ENCODE results near the gene MIB1. TPM values are rescaled to one million over a fixed set of nuclear protein-coding genes. Genes with fewer than 3 reads are reported as not detected.

MIB1 gene
- total RNA-seq, 1 donor from 2014 or later: 88.3 TPM

GRCh38 chr18:21868770-21869169, 128.2 kb downstream of the MIB1 start:
- no peak for DNase-seq (ENCODE audit: low read depth)

GRCh38 chr18:21889570-21889969, 149.0 kb downstream of the MIB1 start:
- no peak for DNase-seq (ENCODE audit: low read depth)

DNA sequence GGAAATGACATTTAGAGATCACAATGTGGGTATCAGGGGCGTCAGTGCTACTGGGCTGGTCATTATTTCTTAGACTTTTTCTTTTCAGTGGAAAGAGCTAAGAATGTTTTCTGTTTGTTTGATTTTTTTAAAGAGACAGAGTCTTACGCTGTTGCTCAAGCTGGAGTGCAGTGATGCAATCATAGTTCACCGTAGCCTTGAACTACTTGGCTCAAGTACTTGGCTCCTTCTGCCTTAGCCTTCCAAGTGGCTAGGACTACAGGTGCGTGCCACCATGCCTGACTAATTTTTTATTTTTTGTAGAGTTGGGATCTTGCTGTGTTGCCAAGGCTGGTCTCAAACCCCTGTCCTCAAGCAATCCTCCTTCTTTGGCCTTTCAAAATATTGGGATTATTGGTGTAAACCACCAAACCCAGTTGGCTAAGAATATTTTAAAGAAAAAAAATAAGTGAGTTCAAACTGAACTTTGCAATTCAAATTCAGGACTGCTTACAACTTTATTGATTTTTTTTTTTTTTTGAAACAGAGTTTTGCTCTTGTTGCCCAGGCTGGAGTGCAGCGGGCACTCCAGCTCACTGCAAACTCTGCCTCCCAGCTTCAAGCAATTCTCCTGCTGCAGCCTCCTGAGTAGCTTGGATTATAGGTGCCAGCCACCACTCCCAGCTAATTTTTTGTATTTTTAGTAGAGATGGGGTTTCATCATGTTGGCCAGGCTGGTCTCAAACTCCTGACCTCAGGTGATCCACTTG, 154.2 kb downstream of the MIB1 start:
- no peak for DNase-seq (ENCODE audit: low read depth)

- no peak for DNase-seq (ENCODE audit: low read depth)
Measured at GRCh38 chr18:21896732-21897336, 156.2 kb downstream of the MIB1 start.

- peak; percentile 63 for DNase-seq (ENCODE audit: low read depth)
Measured at GRCh38 chr18:21897811-21898210, 157.2 kb downstream of the MIB1 start.

DNA sequence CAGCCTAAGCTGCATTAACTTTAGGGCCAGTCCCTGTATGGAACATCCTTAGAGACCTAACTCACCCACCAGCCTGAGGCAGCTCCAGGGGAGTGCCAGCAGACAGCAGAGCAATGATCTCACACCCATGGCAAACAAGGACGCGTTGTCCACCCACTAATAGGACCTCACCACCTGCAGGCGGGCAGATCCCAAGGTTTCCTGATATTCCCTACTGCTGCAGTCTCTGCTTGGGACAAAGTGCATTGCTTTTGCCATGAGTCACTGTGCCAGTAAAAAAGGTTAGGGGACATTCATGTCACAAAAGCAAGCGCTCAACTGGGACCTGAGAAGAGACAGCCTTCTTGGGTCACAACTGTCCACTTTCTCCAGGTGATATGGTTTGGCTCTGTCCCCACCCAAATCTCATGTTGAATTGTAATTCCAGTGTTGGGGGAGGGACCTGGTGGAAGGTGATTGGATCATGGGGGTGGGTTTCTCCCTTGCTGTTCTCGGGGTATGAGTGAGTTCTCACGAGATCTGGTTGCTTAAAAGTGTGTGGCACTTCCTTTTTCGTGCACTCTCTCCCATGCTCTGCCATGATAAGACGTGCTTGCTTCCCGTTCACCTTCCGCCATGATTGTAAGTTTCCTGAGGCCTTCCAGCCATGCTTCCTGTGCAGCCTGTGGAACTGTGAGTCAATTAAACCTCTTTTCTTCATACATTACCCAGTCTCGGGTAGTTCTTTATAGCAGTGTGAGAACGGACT, 160.2 kb downstream of the MIB1 start:
- DNase-seq (ENCODE audit: low read depth): no peak

DNA sequence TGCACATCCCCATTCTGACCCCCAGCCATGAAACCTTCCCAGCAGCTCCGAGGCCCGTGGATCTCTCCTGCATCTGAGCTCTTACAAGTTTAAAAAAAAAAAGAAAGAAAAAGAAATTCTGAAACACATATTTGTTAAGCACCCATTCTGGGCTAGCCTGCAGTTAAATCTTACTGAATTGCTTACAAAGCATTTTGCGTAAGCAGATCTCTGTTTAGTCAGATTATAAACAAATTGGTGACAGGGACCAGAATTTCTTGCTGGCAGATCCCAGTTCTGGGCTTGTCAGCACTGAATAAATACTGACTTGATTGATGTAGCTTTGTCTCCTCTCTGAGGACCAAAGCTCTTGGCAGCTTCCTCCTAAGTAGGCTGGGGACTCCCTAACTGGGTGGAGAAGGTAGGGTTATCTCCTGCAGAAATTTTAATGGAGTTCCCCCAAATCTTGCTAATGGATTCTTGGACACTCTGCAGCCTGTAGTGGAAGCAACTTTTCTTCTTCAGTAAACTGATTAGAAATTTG, 160.9 kb downstream of the MIB1 start:
- DNase-seq (ENCODE audit: low read depth): no peak

DNA sequence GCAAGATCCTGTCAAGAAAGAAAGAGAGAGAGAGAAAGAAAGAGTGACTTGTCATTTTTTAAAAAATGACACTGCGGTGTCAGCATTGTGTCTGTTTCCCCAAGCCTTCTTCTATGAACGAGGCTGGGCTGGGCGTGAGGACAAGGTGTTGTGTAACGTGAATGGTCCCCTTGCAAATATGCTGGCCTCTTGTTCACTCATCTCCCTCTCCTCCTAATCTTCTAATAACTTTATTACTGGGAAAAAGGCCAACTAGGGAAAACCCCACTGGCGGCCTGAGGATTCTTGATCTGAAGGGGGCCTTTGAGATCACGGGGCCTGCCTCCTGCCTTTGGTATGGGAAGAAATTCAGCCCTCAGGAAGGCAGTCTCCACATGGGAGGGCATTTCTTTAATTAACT, 163.1 kb downstream of the MIB1 start:
- DNase-seq (ENCODE audit: low read depth): no peak

- peak; percentile 36 for DNase-seq (ENCODE audit: low read depth)
Measured at GRCh38 chr18:21904856-21905255, 164.3 kb downstream of the MIB1 start.

DNA sequence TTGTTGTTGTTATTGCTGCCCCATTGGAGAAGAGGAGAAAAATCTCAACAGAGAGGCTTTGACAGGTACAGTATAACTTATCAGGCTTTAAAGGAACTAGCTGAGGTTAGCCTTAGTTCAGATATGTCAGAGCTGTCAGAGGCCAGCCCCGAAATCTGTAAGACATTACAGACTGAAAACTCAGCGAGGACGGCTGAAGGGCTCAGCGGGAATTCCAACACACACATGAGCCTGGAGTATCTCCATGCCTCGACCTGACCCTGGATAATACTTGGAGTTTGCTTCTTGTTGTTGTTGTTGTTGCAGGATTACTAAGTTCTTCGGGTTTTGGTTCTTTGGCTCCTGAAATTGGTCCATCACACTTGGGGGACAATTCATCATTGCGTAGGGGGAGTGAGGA, 166.9 kb downstream of the MIB1 start:
- no peak for DNase-seq (ENCODE audit: low read depth)

- DNase-seq (ENCODE audit: low read depth): no peak
Measured at GRCh38 chr18:21908711-21909110, 168.1 kb downstream of the MIB1 start.

DNA sequence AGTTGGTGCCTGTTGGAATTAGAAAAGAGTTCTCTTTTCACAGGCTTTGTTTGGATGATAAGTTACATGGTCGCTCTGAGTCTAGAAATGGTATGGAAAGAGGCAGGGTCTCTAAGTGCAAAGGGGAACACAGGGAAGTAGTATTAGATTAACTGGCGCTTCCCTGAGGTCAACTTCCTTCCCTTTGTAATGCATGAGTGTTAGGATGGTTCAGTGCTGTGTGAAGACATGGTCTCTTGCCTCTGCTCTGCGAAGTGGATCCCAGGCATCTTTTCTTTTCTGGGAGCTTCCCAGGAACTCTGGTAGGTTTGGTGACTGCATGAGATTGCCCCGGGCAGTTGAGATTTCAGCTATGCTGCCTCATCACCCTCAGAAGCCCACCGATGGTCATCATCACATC, 170.3 kb downstream of the MIB1 start:
- DNase-seq (ENCODE audit: low read depth): no peak

- no peak for DNase-seq (ENCODE audit: low read depth)
Measured at GRCh38 chr18:21911551-21911950, 171.0 kb downstream of the MIB1 start.

GRCh38 chr18:21912339-21913239, 172.0 kb downstream of the MIB1 start:
- DNase-seq (ENCODE audit: low read depth): no peak

DNA sequence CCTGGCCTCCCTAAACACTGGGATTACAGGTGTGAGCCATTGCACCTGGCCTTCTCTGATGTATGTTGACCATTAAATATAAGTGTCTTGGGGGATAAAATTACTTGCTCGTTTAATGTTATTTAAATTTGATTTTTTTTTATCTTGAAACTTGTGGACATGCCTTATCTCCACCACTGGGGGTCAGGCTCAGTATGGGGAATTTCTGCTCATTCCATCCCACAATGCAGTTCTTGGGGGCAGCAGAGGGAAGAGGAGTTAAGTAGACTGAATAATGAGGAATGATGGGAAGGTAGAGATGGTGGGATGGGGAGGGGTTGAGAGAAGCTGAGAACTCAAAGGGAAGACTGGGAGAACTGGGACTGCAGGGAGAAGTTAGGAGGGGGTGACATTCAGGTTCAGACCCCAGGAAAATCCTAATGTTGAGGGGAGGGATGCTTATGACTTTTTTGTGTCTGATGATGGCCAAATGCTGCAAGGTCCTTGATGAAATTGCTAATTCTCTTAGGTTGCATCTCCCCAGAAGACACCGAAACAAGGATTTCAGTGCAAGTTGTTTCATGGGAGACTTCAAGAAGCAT, 174.2 kb downstream of the MIB1 start:
- peak; percentile 14 for DNase-seq (ENCODE audit: low read depth)

DNA sequence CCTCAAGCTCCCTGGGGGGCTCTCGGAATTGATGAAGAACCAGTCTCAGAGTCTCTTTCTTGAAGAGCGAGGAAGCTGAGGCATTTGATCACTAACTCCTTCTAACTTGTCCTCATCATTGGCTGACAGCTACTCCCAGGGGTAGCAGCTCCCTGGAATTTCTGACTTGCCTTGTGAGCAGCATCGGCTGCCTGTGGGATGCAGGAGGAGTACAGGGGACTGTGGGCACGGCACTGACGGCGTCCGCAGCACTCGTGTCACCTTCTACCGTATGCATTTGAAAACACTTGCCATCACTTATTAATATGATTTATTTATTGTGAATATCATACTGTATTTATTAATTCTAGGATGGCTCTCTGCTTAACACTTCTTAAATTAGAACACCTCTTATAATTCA, 175.0 kb downstream of the MIB1 start:
- DNase-seq (ENCODE audit: low read depth): no peak

DNA sequence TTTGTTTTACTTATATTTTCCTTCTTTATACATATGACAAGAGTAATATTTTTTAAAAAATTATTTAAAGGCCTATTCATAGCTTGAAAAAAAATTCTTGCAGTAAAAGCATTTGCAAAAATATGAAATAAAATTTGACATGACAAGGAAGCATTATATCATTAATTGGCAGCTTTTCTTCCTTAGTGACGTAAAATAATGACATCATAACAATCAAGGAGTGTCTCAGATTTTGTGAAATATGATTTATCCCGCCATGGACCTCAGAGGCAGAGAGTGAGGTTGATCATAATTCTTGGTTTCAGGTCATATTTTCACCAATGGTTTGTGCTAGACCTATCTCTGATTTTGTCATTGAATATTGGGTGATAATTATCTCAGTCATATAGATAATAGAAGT, 176.0 kb downstream of the MIB1 start:
- DNase-seq (ENCODE audit: low read depth): no peak

- no peak for DNase-seq (ENCODE audit: low read depth)
Measured at GRCh38 chr18:21918693-21919092, 178.1 kb downstream of the MIB1 start.
